HG02798 (cell line): ENCODE data around the gene RANBP1.
"Not testable (repeated sequence)": the region's sequence is repeated elsewhere in the genome, so short reads cannot be mapped to it uniquely, and the experiment has no call there.

Source experiments
- ATAC-seq: cut with Tn5 transposase; IDR thresholded peaks from one replicate; pipeline ENCODE4 v1.9.1; 2021; ENCODE audit warnings: mild to moderate bottlenecking; ENCODE audit not compliant: unreplicated experiment, poor library complexity

RANBP1 gene

DNA sequence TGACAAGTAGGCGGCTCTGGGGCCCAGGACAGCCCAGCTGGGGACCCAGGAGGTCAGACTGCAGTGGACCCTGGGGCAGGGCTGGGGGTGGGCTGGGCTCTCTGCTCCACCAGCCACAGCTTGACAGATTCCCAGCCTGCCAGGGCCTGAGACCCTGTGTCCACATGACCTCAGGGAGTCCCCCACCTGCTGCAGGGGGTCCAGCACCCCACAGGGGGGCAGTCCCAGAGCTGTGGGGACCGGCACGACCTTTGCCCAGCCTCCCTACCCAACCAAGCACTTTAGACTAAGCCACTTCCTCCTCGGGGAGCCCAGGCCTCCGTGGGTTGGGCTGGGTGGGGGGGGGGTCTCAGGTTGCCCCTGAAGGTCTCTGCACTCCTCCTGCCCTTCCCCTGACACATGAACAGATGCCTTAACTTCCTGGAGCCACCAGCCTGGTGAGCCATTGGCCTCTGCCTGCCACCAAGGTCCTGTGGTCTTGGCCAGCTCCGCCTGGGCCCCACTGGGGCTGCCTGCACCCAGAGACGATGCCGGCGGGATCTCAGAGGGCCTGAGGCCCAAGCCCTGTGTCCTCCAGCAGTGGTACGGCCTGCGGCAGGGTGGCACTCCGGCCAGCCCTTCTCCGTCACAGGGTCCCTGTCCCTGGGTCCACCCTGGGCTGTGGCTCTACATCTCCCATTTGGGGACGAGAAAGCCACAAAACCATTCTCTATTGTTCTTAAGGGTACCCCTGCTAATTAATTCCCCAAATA lies 31.5 kb downstream of the RANBP1 start:
- ATAC-seq = no peak

DNA sequence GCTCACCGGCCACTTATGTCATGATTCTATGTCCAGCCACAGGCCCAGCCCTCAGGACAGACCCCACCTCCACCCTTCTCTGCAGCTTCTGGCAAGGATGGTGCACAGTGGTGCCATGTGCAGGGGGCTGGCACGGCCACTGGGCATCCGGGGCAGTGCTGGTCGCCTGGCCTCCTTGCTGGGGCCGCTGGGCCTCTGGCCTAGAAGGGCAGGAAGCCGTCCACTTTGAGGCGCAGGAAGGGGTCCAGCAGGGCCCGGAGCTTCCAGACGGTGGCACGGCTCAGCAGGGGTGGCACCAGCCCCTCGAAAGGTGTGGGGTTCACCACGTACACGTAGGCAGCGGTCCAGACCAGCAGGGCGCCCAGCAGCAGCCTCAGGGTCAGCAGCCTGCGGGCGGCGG lies 32.5 kb downstream of the RANBP1 start:
- ATAC-seq = no peak

GRCh38 chr22:20149257-20150250 lies 33.6 kb downstream of the RANBP1 start:
- ATAC-seq = no peak

DNA sequence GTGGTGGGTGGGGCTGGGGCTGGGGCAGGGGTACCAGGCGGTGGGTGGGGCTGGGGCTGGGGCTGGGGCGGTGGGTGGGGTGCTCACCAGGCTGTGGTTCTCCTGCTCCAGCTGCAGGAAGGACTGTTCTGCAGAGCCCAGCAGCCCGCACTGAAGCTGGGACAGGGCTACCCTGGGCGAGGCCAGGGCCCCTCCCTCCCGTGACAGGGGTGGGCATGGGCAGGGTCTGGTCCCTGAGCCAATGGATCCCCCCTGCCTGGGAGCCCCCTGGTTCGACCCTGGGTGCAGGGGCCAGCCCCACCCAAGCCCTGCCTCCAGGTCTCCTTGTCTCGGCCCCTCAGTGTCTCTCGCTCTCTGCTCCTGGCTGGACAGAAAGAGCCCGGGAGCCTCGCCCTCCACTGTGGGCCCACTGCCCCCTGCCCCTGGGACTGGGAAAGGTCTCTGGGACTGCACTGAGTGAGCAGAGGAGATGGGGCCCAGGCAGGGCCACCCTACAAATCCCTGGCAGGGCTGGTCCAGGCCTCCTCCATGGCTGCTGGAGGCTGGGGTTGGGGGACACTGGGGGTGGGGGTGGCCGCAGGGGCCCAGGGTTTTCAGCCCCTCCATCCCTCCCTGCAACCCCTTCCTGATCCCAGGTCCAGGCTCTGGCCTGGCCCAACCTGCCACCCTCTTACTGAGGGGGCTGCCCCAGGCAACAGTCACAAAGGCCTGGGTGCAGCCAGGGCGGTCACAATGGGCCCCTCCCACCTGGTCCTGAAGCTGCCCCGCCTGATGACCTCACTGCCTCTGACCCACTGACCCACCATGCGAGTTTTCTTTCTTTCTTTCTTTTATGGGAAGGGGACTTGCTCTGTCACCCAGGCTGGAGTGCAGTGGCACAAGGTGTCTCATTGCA lies 34.7 kb downstream of the RANBP1 start, which contains the start of gene CCDC188:
CCDC188 (minus strand) TSS at position 675 of the 895 bp plus-strand sequence; CDS start at position 606, 69 bp downstream.
- no peak for ATAC-seq

DNA sequence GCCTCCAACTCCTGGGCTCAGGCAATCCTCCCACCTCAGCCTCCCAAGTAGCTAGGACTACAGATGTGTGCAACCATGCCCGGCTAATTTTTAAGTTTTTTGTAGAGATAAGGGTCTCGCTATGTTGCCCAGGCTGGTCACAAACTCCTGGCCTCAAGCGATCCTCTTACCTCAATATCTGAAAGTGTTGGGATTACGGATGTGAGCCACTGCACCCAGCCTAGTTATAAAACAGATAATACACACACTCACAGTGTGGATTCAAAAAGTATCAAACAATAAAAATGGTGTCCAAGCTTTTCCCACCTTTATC lies 35.3 kb downstream of the RANBP1 start:
- ATAC-seq = no peak

- no peak for ATAC-seq
Measured at GRCh38 chr22:20152464-20152890, 36.6 kb downstream of the RANBP1 start.

GRCh38 chr22:20153945-20154344 lies 38.0 kb downstream of the RANBP1 start:
- no peak for ATAC-seq

DNA sequence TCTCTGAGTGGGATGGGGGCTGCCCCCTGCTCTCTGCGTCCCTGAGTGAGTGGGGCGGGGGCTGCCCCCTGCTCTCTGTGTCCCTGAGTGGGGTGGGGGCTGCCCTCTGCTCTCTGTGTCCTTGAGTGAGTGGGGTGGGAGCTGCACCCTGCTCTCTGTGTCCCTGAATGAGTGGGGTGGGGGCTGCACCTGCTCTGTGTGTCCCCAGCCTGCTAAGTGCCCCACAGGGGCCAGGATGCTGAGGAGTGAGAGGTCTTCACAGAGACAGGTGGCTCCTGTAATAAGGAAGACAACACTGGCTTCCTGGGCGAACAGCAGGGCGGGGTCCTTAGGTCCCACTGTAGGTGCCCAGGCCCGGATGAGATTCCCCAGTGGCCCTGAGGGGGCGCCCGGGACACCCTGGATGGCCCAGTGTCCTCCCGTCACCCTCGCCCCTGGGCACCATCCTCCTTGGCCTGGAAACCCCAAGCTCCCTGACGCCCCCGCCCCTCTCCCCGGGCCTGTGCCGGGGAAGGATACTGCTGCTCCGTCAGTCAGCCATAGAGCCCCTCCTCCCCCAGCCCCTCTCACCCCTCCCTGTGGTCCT lies 38.8 kb downstream of the RANBP1 start:
- no peak for ATAC-seq

DNA sequence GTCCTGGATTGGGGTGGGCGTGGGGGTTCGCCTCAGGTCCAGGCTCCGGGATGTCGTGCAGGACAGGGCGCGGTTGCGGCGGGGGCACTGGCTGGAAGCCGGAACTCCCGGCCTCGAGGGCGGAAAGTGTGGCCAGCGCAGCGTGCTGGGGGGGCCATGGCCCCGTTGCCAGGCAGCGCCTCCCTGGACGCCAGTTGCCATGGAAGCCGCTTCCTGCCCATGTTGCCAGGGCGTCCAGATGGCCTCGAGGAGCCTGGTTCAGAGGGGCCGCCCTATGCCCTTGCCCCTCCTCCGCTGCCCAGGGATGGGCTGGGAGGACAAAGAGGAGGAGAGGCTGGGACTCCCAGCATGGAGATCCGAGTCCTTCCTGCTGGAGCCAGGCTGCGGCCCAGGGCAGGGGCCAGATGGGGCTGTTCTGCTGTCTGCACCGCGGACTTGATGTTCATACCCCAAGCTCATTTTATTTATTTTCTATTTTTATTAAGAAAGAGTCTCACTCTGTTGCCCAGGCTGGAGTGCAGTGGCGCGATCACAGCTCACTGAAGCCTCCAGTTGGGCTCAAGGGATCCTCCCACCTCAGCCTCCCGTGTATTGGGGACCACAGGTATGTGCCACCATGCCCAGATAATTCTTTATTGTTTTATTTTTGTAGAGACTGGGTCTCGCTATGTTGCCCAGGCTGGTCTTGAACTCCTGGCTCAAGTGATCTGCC lies 39.6 kb downstream of the RANBP1 start:
- no peak for ATAC-seq

GRCh38 chr22:20156042-20156389 lies 40.1 kb downstream of the RANBP1 start:
- ATAC-seq = no peak

GRCh38 chr22:20156611-20157429 lies 40.9 kb downstream of the RANBP1 start:
- no peak for ATAC-seq

DNA sequence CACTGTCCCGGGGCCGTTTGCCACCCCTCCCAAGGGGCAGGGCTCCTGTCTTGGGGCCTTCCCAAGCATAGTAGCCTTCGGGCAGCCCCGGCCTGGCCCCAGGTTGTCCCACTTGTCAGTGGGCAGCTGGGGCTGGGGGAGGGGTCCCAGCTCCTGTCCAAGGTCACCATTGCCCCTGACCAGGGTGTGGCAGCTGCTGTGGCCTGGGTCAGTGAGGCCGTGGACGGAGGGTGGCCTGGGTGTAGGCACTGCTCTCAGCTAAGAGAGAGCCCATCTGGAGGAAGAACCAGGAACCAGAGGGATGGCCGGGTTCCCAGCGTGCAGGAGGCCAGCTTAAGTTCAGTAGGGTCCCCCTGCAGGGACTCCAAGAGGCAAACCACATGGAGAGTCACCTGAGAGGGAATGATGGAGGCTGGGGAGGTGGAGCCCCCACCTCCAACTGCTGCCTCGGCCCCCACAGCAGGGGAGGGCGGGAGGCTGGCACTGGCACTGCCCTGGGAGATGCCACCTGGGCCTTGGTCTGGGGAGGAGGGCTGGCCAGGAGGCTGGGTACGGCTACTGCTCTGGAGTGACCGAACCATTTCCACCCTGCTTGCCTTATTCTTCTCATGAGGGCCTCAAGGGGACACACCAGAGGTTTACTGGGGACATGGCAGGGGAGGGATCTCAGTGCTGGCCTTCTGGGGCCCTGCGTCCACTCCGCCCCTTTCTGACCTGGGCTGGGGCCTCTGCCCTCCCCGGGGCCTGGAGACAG lies 41.7 kb downstream of the RANBP1 start:
- no peak for ATAC-seq

DNA sequence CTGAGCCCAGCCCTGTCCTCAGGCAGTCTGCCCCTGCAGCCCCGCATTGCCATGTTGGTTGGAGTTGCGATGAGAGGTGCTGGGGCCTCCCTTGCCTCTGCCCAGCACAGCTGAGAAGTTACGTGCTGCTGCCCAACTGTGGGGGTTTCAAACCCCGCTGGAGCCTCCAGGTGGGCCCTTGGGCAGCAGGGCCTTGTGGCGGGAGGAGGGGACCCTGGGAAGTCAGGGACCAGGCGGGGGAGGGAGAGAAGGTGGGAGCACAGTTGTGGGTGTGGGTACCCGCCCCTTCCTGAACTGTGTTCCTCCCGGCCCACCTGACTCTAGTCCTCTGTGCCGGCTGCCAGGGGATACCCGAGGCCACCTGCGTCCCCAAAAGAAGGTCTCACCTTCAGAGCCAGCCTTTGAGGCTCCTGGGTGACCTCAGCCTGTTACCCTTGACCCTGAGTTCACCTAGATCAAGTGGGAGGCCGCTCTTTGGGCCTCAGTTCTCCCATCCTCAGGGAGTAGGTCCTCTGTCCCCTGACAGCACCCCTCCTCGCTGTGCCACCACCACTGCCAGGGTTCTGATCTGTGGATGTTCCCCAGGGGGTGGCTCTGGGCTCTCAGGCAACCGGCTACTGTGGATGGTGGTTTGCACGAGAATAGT lies 42.6 kb downstream of the RANBP1 start:
- ATAC-seq = no peak

DNA sequence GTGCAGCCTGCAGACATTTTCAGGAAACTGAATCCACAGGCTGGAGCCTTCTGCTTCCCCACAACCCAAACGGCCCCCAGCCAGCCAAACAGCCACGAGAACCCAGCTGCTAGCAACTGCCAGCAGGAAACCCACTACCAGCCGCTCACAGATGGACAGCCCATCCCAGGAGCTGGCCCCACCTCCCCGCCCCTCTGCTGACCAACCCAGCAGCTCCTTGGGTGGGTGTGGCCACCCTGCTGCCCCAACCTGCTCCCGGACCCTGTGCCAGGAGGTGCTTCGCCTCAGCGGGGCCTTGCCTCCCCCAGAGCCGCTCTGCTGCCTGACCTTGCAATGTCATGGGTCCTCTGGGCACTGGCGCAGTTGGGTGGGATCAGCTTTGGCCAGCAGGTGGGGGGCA lies 43.2 kb downstream of the RANBP1 start:
- no peak for ATAC-seq

GRCh38 chr22:20159531-20159930 lies 43.6 kb downstream of the RANBP1 start:
- not testable (repeated sequence) for ATAC-seq

GRCh38 chr22:20160041-20160440 lies 44.1 kb downstream of the RANBP1 start:
- no peak for ATAC-seq

DNA sequence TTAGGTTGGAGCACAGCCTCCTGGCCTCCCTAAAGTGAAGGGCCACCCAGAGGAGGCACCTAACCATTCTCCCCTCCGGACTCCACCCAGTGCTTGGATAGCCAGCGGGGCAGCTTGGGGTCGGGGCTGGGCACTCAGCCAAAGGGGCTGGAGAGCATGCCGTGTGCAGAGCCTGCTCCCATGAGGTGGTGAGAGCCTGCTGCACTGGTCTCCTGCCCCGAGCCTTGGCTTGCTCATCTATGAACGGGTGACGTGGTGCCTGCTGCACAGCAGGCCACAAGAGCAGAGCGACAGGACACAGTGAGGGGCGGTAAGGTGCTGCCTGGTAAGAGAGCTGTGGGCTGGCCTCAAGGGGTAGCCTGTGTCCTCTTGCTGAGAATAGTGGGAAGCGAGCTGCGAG lies 49.0 kb downstream of the RANBP1 start:
- ATAC-seq = no peak
